HepG2 (cell line): ENCODE data around the gene RAB43. TPM values are rescaled to one million over a fixed set of nuclear protein-coding genes. Genes with fewer than 3 reads are reported as not detected.

Source experiments
- ATAC-seq: fragments of 200-7000 bp; cut with Tn5 transposase; 3 replicates; pipeline ENCODE4 v1.9.1; 2020; ENCODE audit warnings: mild to moderate bottlenecking, moderate library complexity
- BruUV-seq: library from RNA; stranded (reverse); fragments of 400-500 nt; replicated peaks from 2 replicates; lab custom pipeline; 2021; lab: Mats Ljungman, UMichigan
- CTCF ChIA-PET: fragments of 300-600 bp; formaldehyde crosslinking; extraction: SDS; loops from one replicate; lab custom pipeline; 2021; ENCODE audit warnings: low total read pairs, inconsistent platforms, low intra/inter-chr PET ratio; lab: Yijun Ruan, JAX
- POLR2A ChIA-PET: fragments of 350-600 bp; sonication (Branson Sonifier 250); formaldehyde crosslinking; loops from one replicate; lab custom pipeline; 2020; ENCODE audit warnings: antibody characterized with exemption, inconsistent platforms; lab: Yijun Ruan, JAX
- DNase-seq: peaks from one replicate; pipeline ENCODE4 v3.0.0-alpha.2; 2015; ENCODE audit warnings: low spot score
- FAIRE-seq: peaks from 3 replicates; lab custom pipeline; 2011; peaks lifted over from hg19 to GRCh38; lab: Jason Lieb, UNC
- H2AFZ ChIP-seq: one replicate; pipeline ENCODE4 v1.6.1; 2011; ENCODE audit warnings: low read length, inconsistent platforms
- H3K27ac ChIP-seq: fragments of 300-600 bp; 3 replicates; pipeline ENCODE4 v1.8.0; 2011; ENCODE audit warnings: mixed run types, mild to moderate bottlenecking, mixed read lengths, low read length, inconsistent platforms; ENCODE audit not compliant: insufficient read depth; ENCODE audit errors: extremely low read length
- H3K27me3 ChIP-seq, 2 experiments: fragments of 200-600 bp in 1 of 2; 2 replicates in 1 of 2; 3 replicates in 1 of 2; pipeline versions ENCODE4 v1.6.0 to v1.8.0; 2011; ENCODE audit warnings: low read length in 2 of 2, mild to moderate bottlenecking in 2 of 2, moderate library complexity in 2 of 2, inconsistent platforms in 1 of 2; ENCODE audit not compliant: insufficient read depth in 2 of 2, control insufficient read depth in 1 of 2
- H3K36me3 ChIP-seq, 2 experiments: fragments of 200-600 bp in 1 of 2; replicated peaks in 1 of 2; 2 replicates in 1 of 2; 3 replicates in 1 of 2; pipeline versions ENCODE4 v1.5.1 to v1.8.0; 2011; ENCODE audit warnings: low read length in 2 of 2, inconsistent platforms in 1 of 2; ENCODE audit not compliant: insufficient read depth in 2 of 2, control insufficient read depth in 1 of 2
- H3K4me1 ChIP-seq: 2 replicates; pipeline ENCODE4 v1.5.1; 2012; ENCODE audit warnings: low read length, inconsistent platforms; ENCODE audit not compliant: insufficient read depth
- H3K4me2 ChIP-seq: 2 replicates; pipeline ENCODE4 v1.6.0; 2011; ENCODE audit warnings: low read depth, low read length, inconsistent platforms
- H3K4me3 ChIP-seq, 3 experiments: fragments of 200-600 bp in 1 of 3; sonication (generic), shearing (Covaris generic) in 1 of 3; replicated peaks in 1 of 3; 2 replicates each; pipeline ENCODE4 v1.5.1; 2011 to 2016; ENCODE audit warnings: low read length in 3 of 3, inconsistent platforms in 2 of 3, low read depth in 2 of 3, mild to moderate bottlenecking in 2 of 3, control low read depth in 1 of 3, mixed read lengths in 1 of 3; ENCODE audit not compliant: insufficient read depth in 1 of 3
- H3K79me2 ChIP-seq: one replicate; pipeline ENCODE4 v1.6.1; 2011; ENCODE audit warnings: low read length, inconsistent platforms; ENCODE audit not compliant: insufficient read depth
- H3K9ac ChIP-seq: 2 replicates; pipeline ENCODE4 v1.6.0; 2011; ENCODE audit warnings: mild to moderate bottlenecking, low read depth, low read length, inconsistent platforms; ENCODE audit not compliant: insufficient read depth
- H3K9me3 ChIP-seq: 2 replicates; pipeline ENCODE4 v1.5.1; 2012; ENCODE audit warnings: mild to moderate bottlenecking, low read length
- H4K20me1 ChIP-seq: 2 replicates; pipeline ENCODE4 v1.6.0; 2011; ENCODE audit warnings: inconsistent platforms, mild to moderate bottlenecking, low read length, moderate library complexity; ENCODE audit not compliant: insufficient read depth
- AKAP8 ChIP-seq: sonication (generic); formaldehyde crosslinking; IDR thresholded peaks from 2 replicates; pipeline ENCODE4 v1.5.1; 2020; ENCODE audit warnings: mild to moderate bottlenecking, missing genetic modification reagents
- BRCA1 ChIP-seq: sonication (generic); formaldehyde crosslinking; IDR thresholded peaks from 2 replicates; pipeline ENCODE4 v1.4.0; 2020; ENCODE audit warnings: missing genetic modification reagents
- DR1 ChIP-seq: sonication (generic); formaldehyde crosslinking; IDR thresholded peaks from 2 replicates; pipeline ENCODE4 v1.8.0; 2021; ENCODE audit warnings: mild to moderate bottlenecking, missing genetic modification reagents, inconsistent platforms
- FOSL2 ChIP-seq: sonication (generic); formaldehyde crosslinking; IDR thresholded peaks from 2 replicates; pipeline ENCODE4 v1.4.0; 2020; ENCODE audit warnings: missing genetic modification reagents
- KLF6 ChIP-seq: IDR thresholded peaks from 2 replicates; pipeline ENCODE4 v1.8.0; 2016; ENCODE audit warnings: missing biosample characterization, missing genetic modification reagents
- LCORL ChIP-seq, 2 experiments: fragments of 450-650 bp in 1 of 2; sonication (generic) in 1 of 2; formaldehyde crosslinking in 1 of 2; IDR thresholded peaks; 2 replicates each; pipeline versions ENCODE4 v1.5.0 to v1.6.1; 2017 to 2020; ENCODE audit warnings: antibody characterized with exemption in 1 of 2, missing genetic modification reagents in 1 of 2
- SIN3A ChIP-seq: IDR thresholded peaks from 2 replicates; pipeline ENCODE4 v1.6.1; 2011; ENCODE audit warnings: low read depth, mild to moderate bottlenecking, control low read depth, low read length, borderline replicate concordance
- TAF1 ChIP-seq: sonication (generic); formaldehyde crosslinking; IDR thresholded peaks from 2 replicates; pipeline ENCODE4 v1.4.0; 2020; ENCODE audit warnings: missing genetic modification reagents
- TMF1 ChIP-seq: sonication (generic); formaldehyde crosslinking; IDR thresholded peaks from 2 replicates; pipeline ENCODE4 v1.8.1; 2022; ENCODE audit warnings: low read depth, missing genetic modification reagents
- YEATS4 ChIP-seq: sonication (generic); formaldehyde crosslinking; IDR thresholded peaks from 2 replicates; pipeline ENCODE4 v1.4.0; 2020; ENCODE audit warnings: missing genetic modification reagents, borderline replicate concordance
- ZNF207 ChIP-seq: fragments of 450-650 bp; IDR thresholded peaks from 2 replicates; pipeline ENCODE4 v1.6.1; 2016; ENCODE audit warnings: antibody characterized with exemption, borderline replicate concordance
- ZNF251 ChIP-seq: sonication (generic); formaldehyde crosslinking; IDR thresholded peaks from 2 replicates; pipeline ENCODE4 v1.9.0; 2021; ENCODE audit warnings: mild to moderate bottlenecking, missing genetic modification reagents
- ZNF652 ChIP-seq: IDR thresholded peaks from 2 replicates; pipeline ENCODE4 v1.6.1; 2016; ENCODE audit warnings: low read depth, borderline replicate concordance
- WGBS: methylation state at CpG from one replicate; pipeline ENCODE4 v1.1.6; 2017; ENCODE audit warnings: low lambda C conversion rate; 5-methylcytosine and 5-hydroxymethylcytosine counted together
- in situ Hi-C: cut with HindIII; loops from 2 replicates; pipeline ENCODE4 v1.10.0; 2017; ENCODE audit warnings: low pct_unique_long_range_greater_than_20kb; ENCODE audit not compliant: extremely low pct_ligation_motif_present
- intact Hi-C: fragments of 100-400 bp; cut with micrococcal nuclease; formaldehyde crosslinking; loops from one replicate; pipeline ENCODE4 v1.10.0; 2022; ENCODE audit not compliant: unreplicated experiment
- polyA plus RNA-seq, 8 experiments: library from polyadenylated mRNA; depleted of rRNA in 3 of 8; stranded (reverse) in 7 of 8; unstranded in 1 of 8; fragments of >200 nt; fragmentation: Illumina TruSeq in 4 of 8; extraction: Trizol in 4 of 8; gene quantifications; 2 replicates each; pipeline versions ENCODE4 v1.2.1 to v1.2.3, GENCODE V29; 2011 to 2016; ENCODE audit warnings: low read depth in 4 of 8, missing spikeins in 1 of 8, mixed read lengths in 1 of 8; ENCODE audit not compliant: insufficient read depth in 1 of 8
- total RNA-seq, 5 experiments: library from RNA; depleted of rRNA; stranded (reverse); fragments of >200 nt; fragmentation: Illumina TruSeq; extraction: Trizol; gene quantifications; 2 replicates each; pipeline ENCODE4 v1.2.3, GENCODE V29; 2016; ENCODE audit warnings: low read depth in 1 of 5
- TF ChIP-seq, protein P1 (sequence below): sonication (generic); formaldehyde crosslinking; IDR thresholded peaks from 2 replicates; pipeline ENCODE4 v1.4.0; 2020; ENCODE audit warnings: missing genetic modification reagents
- TF ChIP-seq, protein P2 (sequence below): sonication (generic); formaldehyde crosslinking; conservative IDR thresholded peaks from 2 replicates; pipeline ENCODE4 v1.4.0; 2020; ENCODE audit warnings: missing genetic modification reagents
- TF ChIP-seq, protein P3 (sequence below): sonication (generic); formaldehyde crosslinking; IDR thresholded peaks from 2 replicates; pipeline ENCODE4 v1.4.0; 2020; ENCODE audit warnings: mild to moderate bottlenecking, missing genetic modification reagents

The RAB43 gene
- total and polyA plus RNA-seq, 2 of the 13 experiments (the other 11 are each of a cell fraction or from before 2014, with no cell fraction given): 11.8 to 18.4 TPM

DNA sequence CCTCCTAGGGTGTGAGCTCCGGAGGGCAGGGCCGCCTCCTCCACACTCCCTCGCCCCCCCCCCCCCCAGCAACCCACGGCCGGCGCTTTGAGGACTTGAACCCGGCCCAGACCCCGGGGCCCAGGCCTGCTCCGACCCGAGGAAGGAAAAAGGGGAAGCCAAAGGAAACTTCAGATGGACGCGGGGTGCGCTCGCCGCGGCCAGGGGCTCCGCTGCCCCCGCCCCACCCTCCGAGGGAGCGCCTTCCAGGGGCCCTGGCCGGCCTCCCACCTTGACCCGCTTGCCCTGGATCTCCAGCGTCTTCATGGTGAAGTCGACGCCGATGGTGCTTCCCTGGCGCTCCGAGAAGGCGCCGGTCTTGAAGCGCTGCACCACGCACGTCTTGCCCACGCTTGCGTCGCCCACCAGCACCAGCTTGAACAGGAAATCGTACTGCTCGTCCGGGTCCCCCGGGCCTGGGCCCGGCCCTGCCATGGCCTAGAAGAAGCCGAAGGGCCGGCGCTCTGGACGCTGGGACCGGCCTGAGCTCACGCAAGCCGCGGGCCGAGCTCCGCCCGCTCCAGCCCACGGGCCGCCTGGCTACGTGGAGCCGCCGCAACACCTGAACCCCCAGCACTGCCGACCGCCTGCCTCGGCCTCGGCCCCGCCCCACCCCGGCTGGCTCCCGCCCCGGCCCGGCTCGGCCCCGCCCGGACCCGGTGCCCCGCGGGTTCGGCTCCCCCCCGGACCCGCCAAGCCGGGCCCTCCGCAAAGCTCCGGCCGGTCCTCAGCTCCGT is 400 bp downstream of the RAB43 start:
- intact Hi-C loops: loop anchor here (5.0 kb wide), 1 partner anchor 126 kb away; the partner anchor contains the start of gene COPG1
- TF ChIP-seq BRCA1 (CRISPR knock-in tag) (no peak), ZNF207 (no peak), ZNF251 (no peak), ZNF652 (CRISPR knock-in tag) (no peak), TMF1 (CRISPR knock-in tag) (0 out of 2 replicates have a peak, but pooled peaks have one; percentile 4), FOSL2 (CRISPR knock-in tag) (no peak), KLF6 (CRISPR knock-in tag) (0 out of 2 replicates have a peak, but pooled peaks have one; percentile 27), DR1 (CRISPR knock-in tag) (peak; percentile 11; the same call in 1 of the 2 replicates), AKAP8 (no peak; the same call in 1 of the 2 replicates), YEATS4 (CRISPR knock-in tag) (peak; percentile 52; the same call in 1 of the 2 replicates), TAF1 (CRISPR knock-in tag) (peak; percentile 20; the same call in 1 of the 2 replicates), LCORL (IDR thresholded peaks at IDR 0.05) (no peak), LCORL (CRISPR knock-in tag; IDR thresholded peaks at IDR 0.05) (no peak), SIN3A (peak; percentile 14; the same call in 1 of the 2 replicates)
- TF ChIP-seq, protein P1, sequence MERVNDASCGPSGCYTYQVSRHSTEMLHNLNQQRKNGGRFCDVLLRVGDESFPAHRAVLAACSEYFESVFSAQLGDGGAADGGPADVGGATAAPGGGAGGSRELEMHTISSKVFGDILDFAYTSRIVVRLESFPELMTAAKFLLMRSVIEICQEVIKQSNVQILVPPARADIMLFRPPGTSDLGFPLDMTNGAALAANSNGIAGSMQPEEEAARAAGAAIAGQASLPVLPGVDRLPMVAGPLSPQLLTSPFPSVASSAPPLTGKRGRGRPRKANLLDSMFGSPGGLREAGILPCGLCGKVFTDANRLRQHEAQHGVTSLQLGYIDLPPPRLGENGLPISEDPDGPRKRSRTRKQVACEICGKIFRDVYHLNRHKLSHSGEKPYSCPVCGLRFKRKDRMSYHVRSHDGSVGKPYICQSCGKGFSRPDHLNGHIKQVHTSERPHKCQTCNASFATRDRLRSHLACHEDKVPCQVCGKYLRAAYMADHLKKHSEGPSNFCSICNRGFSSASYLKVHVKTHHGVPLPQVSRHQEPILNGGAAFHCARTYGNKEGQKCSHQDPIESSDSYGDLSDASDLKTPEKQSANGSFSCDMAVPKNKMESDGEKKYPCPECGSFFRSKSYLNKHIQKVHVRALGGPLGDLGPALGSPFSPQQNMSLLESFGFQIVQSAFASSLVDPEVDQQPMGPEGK: peak; percentile 39; the same call in 1 of the 2 replicates
- TF ChIP-seq, protein P2, sequence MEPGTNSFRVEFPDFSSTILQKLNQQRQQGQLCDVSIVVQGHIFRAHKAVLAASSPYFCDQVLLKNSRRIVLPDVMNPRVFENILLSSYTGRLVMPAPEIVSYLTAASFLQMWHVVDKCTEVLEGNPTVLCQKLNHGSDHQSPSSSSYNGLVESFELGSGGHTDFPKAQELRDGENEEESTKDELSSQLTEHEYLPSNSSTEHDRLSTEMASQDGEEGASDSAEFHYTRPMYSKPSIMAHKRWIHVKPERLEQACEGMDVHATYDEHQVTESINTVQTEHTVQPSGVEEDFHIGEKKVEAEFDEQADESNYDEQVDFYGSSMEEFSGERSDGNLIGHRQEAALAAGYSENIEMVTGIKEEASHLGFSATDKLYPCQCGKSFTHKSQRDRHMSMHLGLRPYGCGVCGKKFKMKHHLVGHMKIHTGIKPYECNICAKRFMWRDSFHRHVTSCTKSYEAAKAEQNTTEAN (CRISPR knock-in tag): no peak; the same call in 1 of the 2 replicates
- TF ChIP-seq, protein P3, sequence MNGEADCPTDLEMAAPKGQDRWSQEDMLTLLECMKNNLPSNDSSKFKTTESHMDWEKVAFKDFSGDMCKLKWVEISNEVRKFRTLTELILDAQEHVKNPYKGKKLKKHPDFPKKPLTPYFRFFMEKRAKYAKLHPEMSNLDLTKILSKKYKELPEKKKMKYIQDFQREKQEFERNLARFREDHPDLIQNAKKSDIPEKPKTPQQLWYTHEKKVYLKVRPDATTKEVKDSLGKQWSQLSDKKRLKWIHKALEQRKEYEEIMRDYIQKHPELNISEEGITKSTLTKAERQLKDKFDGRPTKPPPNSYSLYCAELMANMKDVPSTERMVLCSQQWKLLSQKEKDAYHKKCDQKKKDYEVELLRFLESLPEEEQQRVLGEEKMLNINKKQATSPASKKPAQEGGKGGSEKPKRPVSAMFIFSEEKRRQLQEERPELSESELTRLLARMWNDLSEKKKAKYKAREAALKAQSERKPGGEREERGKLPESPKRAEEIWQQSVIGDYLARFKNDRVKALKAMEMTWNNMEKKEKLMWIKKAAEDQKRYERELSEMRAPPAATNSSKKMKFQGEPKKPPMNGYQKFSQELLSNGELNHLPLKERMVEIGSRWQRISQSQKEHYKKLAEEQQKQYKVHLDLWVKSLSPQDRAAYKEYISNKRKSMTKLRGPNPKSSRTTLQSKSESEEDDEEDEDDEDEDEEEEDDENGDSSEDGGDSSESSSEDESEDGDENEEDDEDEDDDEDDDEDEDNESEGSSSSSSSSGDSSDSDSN (CRISPR knock-in tag): peak; percentile 82; the same call in 1 of the 2 replicates

More for the DNA sequence above, 400 bp downstream of the RAB43 start:
- Histone ChIP-seq H3K79me2 (peaks cover 39% of the 10 kb centered on the region), H3K27me3 (no peaks in the 10 kb centered on the region; a peak in 1 of 5 replicates), H3K36me3 (peaks cover 0 to 8% of the 10 kb centered on the region in 2 experiments; a peak in 2 of 5 replicates), H3K4me2 (peak overlapping the region; percentile 87), H3K27ac (peak overlapping the region; percentile 81), H2AFZ (no peak overlapping the region), H3K4me3 (peak overlapping the region; percentile 65 to 83 (median 81)), H3K4me1 (peaks cover 49% of the 10 kb centered on the region), H4K20me1 (peaks cover 17% of the 10 kb centered on the region), H3K9ac (peak overlapping the region; percentile 86), H3K9me3 (no peaks in the 10 kb centered on the region)
- ChIA-PET POLR2A (interaction anchor here (0.7 to 4.8 kb wide), 14 partner anchors 8 to 242 kb away, joined by 3 to 32 read pairs (median 9); partner anchors contain the start of genes ACAD9, CNBP and COPG1), CTCF (no interaction called here)
- 0% methylated on average over 11 of the region's 80 CpGs for WGBS
- ATAC-seq (peak; percentile 46), DNase-seq (no peak), FAIRE-seq (no peak)
- no TSS peak for BruUV-seq
- in situ Hi-C loops: no loop called here
